ENCODE data around the gene LEAP2.

- TF ChIP-seq EZH2 (IDR thresholded peaks at IDR 0.05; ENCODE audit: low read length, unreplicated experiment) (no peak), EZH2phosphoT487 (IDR thresholded peaks at IDR 0.05; ENCODE audit: borderline replicate concordance, low read length) (no peak)
- TF ChIP-seq, protein P1, sequence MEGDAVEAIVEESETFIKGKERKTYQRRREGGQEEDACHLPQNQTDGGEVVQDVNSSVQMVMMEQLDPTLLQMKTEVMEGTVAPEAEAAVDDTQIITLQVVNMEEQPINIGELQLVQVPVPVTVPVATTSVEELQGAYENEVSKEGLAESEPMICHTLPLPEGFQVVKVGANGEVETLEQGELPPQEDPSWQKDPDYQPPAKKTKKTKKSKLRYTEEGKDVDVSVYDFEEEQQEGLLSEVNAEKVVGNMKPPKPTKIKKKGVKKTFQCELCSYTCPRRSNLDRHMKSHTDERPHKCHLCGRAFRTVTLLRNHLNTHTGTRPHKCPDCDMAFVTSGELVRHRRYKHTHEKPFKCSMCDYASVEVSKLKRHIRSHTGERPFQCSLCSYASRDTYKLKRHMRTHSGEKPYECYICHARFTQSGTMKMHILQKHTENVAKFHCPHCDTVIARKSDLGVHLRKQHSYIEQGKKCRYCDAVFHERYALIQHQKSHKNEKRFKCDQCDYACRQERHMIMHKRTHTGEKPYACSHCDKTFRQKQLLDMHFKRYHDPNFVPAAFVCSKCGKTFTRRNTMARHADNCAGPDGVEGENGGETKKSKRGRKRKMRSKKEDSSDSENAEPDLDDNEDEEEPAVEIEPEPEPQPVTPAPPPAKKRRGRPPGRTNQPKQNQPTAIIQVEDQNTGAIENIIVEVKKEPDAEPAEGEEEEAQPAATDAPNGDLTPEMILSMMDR (conservative IDR thresholded peaks at IDR 0.05; ENCODE audit: low read depth, low read length) = no peak
Measured at GRCh38 chr5:132890817-132891216, 17.3 kb downstream of the LEAP2 start.
